ENCODE measurements around the gene CCDC13.
A peak's percentile ranks its signal among the peaks of the same experiment; 100 is the strongest.

DNA sequence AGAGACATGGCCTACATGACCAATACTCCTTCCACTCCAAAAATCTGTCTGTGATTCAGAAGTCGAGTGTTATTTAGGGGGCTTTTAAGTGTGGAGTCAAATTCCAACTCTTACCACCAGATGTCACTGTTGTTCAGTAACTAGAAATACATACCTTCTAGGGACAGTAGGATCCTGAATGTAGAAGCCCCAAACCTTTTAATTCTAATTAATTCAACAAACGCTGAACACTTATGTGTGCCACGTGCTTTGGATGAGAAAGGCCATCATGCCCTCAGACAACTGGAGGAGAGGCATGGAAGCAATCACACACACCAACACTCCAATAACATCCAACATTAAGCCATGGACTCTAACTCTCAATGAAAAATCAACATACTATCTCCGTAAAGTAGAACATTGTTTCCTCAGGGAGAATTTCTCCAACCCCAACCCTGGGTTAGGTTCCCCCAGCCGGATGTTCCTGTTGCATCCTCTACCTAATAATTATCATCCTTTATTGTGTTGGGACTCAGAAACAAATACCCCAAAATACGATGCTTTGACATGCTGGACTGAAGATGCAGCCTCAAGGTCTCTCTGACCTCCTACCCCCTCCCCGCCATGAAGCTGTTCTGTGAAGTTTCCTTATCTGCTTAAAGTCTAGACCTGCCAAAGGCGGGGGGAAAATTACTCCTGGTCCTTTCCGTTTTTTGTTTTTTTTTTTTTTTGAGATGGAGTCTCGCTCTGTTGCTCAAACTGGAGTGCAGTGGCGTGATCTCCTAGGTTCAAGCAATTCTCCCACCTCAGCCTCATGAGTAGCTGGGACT lies 8.0 kb upstream of the CCDC13 start:
- TF ChIP-seq, protein P1, sequence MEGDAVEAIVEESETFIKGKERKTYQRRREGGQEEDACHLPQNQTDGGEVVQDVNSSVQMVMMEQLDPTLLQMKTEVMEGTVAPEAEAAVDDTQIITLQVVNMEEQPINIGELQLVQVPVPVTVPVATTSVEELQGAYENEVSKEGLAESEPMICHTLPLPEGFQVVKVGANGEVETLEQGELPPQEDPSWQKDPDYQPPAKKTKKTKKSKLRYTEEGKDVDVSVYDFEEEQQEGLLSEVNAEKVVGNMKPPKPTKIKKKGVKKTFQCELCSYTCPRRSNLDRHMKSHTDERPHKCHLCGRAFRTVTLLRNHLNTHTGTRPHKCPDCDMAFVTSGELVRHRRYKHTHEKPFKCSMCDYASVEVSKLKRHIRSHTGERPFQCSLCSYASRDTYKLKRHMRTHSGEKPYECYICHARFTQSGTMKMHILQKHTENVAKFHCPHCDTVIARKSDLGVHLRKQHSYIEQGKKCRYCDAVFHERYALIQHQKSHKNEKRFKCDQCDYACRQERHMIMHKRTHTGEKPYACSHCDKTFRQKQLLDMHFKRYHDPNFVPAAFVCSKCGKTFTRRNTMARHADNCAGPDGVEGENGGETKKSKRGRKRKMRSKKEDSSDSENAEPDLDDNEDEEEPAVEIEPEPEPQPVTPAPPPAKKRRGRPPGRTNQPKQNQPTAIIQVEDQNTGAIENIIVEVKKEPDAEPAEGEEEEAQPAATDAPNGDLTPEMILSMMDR (IDR thresholded peaks at IDR 0.05; ENCODE audit: low read depth, low read length, poor library complexity, severe bottlenecking) = peak; percentile 77
- TF ChIP-seq EZH2phosphoT487 (IDR thresholded peaks at IDR 0.05; ENCODE audit: borderline replicate concordance, low read length) = no peak

Data from DOHH2 (cell line).